PFSK-1 (cell line): Measurements from ENCODE around the gene YIPF6.

ENCODE experiments used
- FOXP2 ChIP-seq: optimal IDR thresholded peaks from 2 replicates; pipeline ENCODE3; 2011; ENCODE audit warnings: borderline replicate concordance, control low read depth, inconsistent platforms; ENCODE audit not compliant: insufficient read depth; ENCODE audit errors: extremely low read length, extremely low read depth
- POLR2AphosphoS5 ChIP-seq: IDR thresholded peaks from 2 replicates; pipeline ENCODE4 v1.6.1; 2012; ENCODE audit warnings: low read depth, mild to moderate bottlenecking, control low read depth, low read length, moderate library complexity
- SIN3A ChIP-seq: IDR thresholded peaks from 2 replicates; pipeline ENCODE4 v1.6.1; 2012; ENCODE audit warnings: mild to moderate bottlenecking, low read length, moderate library complexity, borderline replicate concordance; ENCODE audit not compliant: insufficient read depth
- TAF1 ChIP-seq: IDR thresholded peaks from 2 replicates; pipeline ENCODE4 v1.6.1; 2012; ENCODE audit warnings: low read length, control low read depth, borderline replicate concordance; ENCODE audit not compliant: insufficient read depth
- TF ChIP-seq, protein P1 (sequence below), 2 experiments: IDR thresholded peaks; 2 replicates each; pipeline versions ENCODE4 v1.6.1 to v1.8.0; 2011 to 2012; ENCODE audit warnings: low read depth in 2 of 2, low read length in 2 of 2, control low read depth in 1 of 2, inconsistent platforms in 1 of 2, mild to moderate bottlenecking in 1 of 2, moderate library complexity in 1 of 2; ENCODE audit not compliant: insufficient read depth in 1 of 2

YIPF6 gene

DNA sequence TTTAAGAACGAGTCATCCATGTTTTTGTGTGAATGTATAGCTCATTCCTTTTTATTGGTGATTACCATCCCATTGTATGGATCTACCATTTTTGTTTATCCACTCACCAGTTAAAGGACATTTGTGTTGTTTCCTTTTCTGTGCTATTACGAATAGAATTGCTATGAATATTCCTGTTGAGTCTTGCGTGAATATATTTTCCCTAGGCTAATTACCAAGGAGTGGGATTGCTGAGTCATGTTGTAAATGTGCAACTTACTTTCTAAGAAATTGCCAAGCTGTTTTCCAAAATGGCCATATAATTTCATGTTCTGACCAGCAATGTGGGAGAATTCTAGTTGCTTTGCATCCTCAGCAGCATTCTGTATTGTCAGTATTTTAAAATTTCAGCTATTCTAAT, 51.3 kb downstream of the YIPF6 start:
- no peak for TF ChIP-seq SIN3A

DNA sequence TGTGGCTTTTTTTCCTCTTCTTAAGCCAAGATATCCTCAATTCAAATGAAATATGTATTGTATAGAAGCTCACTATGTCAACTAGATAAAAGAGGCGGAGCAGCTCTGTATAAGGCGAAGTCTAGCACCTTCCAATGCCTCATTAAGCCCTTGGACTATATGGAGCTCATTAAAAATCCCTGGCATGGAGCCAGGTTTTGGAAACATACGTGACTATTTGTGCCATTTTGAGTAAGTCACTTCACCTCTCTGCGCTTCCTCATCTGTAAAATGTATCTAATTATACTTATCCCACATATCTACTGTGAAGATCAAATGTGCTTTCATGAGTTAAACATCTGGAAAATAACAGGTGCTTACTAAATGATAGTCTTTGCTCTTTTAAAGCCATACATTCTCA, 57.2 kb downstream of the YIPF6 start:
- TF ChIP-seq FOXP2 (no peak), POLR2AphosphoS5 (no peak), SIN3A (no peak), TAF1 (no peak)
- TF ChIP-seq, protein P1, sequence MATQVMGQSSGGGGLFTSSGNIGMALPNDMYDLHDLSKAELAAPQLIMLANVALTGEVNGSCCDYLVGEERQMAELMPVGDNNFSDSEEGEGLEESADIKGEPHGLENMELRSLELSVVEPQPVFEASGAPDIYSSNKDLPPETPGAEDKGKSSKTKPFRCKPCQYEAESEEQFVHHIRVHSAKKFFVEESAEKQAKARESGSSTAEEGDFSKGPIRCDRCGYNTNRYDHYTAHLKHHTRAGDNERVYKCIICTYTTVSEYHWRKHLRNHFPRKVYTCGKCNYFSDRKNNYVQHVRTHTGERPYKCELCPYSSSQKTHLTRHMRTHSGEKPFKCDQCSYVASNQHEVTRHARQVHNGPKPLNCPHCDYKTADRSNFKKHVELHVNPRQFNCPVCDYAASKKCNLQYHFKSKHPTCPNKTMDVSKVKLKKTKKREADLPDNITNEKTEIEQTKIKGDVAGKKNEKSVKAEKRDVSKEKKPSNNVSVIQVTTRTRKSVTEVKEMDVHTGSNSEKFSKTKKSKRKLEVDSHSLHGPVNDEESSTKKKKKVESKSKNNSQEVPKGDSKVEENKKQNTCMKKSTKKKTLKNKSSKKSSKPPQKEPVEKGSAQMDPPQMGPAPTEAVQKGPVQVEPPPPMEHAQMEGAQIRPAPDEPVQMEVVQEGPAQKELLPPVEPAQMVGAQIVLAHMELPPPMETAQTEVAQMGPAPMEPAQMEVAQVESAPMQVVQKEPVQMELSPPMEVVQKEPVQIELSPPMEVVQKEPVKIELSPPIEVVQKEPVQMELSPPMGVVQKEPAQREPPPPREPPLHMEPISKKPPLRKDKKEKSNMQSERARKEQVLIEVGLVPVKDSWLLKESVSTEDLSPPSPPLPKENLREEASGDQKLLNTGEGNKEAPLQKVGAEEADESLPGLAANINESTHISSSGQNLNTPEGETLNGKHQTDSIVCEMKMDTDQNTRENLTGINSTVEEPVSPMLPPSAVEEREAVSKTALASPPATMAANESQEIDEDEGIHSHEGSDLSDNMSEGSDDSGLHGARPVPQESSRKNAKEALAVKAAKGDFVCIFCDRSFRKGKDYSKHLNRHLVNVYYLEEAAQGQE (IDR thresholded peaks at IDR 0.05; ENCODE audit: insufficient read depth in 1 of 2, low read depth in 2 of 2, low read length in 2 of 2), result no peak

DNA sequence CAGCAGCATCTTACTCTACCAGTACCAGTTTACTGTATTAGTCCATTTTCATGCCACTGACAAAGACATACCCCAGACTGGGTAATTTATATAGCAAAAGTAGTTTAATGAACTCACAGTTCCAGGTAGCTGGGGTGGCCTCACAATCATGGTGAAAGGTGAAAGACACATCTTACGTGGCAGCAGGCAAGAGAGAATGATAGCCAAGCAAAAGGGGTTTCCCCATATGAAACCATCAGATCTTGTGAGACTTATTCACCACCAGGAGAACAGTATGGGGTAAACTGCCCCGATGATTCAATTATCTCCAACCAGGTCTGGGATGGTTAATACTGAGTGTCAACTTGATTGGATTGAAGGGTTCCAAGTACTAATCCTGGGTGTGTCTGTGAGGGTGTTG, 69.3 kb downstream of the YIPF6 start:
- TF ChIP-seq POLR2AphosphoS5, result no peak
- no peak for TF ChIP-seq FOXP2
- no peak for TF ChIP-seq TAF1
- no peak for TF ChIP-seq SIN3A
- TF ChIP-seq, protein P1 (IDR thresholded peaks at IDR 0.05; ENCODE audit: insufficient read depth in 1 of 2, low read depth in 2 of 2, low read length in 2 of 2), result no peak

DNA sequence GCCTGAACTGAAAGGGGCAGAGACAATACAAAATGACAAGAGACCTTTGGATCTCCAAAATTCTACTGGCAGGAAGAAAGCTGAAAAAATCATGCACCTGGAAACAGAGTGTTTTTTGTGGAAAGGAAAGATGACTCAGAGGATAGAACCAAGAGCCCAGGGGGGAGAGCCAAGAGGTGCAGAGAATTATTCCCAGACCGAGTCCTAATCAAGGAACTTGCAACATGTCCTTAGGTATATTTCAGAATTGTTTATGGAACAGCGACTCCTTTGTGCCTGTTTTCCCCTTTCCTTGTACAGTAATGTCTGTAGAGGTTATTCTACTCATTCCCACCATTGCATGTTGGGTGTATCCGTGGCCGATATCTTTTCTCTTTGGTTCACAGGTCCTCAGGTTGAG, 71.7 kb downstream of the YIPF6 start:
- no peak for TF ChIP-seq TAF1
- TF ChIP-seq SIN3A, result no peak
- TF ChIP-seq FOXP2, result no peak
- TF ChIP-seq, protein P1 (IDR thresholded peaks at IDR 0.05; ENCODE audit: insufficient read depth in 1 of 2, low read depth in 2 of 2, low read length in 2 of 2), result no peak
- no peak for TF ChIP-seq POLR2AphosphoS5

DNA sequence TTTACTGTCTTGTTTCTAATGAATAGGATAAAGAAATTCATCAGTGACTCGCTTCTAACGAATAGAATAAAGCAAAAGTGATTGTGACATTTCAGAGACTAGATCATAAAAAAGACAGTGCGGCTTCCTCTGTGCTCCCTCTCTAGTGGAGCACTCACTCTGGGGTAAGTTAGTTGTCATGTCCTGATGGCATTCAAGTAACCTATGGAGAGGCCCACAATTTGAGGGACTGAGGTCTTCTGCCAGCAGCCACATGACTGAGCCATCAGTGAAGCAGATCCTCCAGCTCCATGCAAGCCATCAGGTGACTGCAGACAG, 72.4 kb downstream of the YIPF6 start:
- TF ChIP-seq FOXP2 (no peak), SIN3A (no peak), TAF1 (no peak), POLR2AphosphoS5 (no peak)
- TF ChIP-seq, protein P1 (IDR thresholded peaks at IDR 0.05; ENCODE audit: insufficient read depth in 1 of 2, low read depth in 2 of 2, low read length in 2 of 2), result no peak
